ENCODE measurements around the gene ING3.

ING3 gene, protein sequence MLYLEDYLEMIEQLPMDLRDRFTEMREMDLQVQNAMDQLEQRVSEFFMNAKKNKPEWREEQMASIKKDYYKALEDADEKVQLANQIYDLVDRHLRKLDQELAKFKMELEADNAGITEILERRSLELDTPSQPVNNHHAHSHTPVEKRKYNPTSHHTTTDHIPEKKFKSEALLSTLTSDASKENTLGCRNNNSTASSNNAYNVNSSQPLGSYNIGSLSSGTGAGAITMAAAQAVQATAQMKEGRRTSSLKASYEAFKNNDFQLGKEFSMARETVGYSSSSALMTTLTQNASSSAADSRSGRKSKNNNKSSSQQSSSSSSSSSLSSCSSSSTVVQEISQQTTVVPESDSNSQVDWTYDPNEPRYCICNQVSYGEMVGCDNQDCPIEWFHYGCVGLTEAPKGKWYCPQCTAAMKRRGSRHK

DNA sequence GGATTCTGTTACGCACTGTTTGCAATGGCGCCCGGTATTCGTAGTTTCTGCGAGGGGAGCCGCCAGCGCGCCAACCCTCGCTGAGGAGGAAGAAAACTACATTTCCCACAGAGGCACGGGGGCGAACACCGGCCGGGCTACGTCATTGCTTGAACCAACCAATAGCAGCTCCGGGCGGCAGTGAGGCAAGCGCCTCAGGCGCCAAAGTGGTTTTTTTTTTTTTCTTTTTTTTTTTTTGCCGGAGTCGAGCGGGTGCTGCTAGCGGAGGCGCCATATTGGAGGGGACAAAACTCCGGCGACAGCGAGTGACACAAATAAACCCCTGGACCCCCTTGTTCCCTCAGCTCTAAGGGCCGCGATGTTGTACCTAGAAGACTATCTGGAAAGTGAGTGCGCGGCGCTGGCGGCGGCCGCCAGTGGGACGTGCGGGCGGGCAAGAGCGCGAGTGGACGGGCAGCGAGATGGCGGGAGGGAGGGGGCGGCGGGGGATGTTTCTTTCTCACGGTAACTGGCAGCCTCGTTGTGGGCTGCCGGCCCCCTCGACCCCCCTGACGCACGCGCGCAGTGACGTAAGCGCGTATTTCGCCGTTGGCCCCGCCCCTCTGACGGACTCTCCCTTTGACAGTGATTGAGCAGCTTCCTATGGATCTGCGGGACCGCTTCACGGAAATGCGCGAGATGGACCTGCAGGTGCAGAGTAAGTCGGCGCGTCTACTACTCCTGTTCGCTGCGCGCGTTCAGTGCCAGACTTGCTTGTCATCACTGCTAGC, at the start of gene ING3:
Gene ING3, plus strand, starts transcription at position 239 of the 770 bp plus-strand sequence. Its CDS starts 120 bp downstream, at position 359.
- peak; percentile 96 to 97 for DNase-seq

DNA sequence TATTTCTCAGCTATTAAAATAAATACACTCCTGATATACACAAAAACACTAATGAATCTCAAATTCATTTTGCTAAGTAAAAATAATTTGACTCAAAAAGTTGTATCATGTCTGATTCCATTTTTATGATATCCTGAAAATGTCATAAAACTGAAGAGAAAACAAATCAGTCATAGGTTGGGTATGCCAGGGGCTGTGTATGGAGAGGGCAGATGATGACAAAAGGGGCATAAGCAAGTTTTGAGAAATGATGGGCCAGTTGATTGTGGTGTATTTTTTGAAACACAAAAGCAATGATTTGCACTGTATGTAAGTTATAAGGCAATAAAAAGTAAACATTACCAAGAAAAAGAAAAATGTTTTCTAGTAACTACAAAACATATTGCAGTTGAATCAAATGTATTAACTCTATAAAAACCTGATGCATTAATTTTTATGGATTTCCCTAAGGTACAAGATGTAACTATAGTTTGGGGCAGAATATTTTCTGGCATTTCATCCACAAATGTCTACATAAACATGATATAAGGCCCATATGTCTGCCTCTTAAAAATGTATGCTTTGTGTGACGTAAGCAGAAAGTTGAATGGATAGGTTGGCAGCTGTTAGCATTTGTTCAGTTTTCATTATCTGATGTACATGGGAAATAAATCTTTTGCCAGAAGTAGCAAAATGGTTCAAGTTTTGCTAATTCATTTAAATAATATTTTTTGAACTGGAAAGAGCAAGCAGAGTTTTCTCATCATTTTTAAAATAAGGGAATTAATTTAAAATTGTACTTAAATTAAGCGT, 35.1 kb upstream of the ING3 start:
- DNase-seq, result no peak

DNA sequence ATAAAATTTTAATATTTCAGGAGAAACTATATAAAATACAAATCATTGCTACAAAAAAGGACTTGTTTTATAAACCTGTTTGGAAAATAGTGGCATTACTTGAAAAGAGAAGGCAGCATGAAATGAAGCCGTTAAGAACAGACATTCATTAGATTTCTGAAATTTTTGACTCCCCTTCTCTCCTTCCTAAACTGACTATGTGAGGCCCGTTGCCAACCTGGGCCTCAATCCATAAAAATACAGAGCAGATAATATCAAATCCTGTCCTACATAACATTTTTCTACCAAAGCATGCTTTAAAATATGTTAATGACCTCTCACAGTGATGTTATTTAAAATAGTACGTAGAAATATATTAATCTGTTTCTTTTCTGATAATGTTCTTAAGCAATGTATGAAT, 34.5 kb upstream of the ING3 start:
- no peak for DNase-seq

DNA sequence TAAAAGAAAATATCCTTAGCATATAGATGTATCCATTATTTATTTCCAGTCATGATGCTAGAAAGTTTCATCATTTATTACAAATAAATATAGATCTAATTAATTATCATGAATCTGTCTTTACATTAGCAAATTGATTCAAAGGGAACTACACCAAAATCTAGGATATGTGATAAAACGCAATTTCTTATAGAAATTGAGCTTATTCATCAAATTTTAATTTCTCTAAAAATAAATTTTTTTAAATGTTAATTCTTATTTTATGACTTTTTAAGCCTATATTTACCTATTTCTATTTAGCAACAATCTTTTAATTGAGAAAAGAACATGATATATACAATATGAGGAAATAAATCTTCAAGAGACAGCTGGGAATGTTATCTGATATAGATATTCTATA, 34.0 kb upstream of the ING3 start:
- DNase-seq, result no peak

DNA sequence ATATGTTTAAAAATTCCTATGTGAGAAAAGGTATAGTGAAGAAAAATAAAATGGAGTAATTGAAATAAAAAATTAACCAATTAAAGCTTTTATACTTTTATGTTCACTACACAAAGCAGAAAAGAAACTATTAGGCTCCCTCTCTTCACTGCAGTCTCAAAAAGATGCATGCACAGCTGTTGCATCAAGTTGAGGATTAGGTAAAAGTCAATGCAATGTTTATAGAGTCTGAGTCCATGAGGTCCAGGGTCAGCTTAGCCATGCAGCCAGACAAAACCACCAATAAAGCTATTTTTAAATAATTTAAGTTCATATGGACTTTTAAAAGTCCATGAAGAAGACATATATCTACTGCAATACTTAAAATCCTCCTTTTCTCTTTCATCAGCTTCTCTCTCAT, 31.1 kb upstream of the ING3 start:
- no peak for DNase-seq

DNA sequence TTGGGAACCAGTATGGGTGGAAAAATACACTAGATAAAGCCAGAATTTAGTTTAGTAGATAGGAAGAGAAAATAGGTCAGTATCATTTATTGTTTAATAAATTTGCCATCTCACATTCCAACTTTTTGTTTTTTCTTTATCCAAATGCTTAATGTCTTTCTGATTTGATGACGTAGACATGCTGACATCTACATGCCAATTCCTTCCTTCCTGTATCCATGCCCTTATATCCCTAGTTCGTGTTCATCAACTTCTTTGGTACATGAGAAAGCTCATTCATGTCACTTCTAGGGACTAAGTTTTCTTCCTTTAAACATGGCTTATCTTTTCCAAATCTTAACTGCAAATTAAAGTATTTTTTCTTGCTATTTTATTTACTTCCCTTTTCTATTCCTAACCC, 30.5 kb upstream of the ING3 start:
- DNase-seq, result no peak

DNA sequence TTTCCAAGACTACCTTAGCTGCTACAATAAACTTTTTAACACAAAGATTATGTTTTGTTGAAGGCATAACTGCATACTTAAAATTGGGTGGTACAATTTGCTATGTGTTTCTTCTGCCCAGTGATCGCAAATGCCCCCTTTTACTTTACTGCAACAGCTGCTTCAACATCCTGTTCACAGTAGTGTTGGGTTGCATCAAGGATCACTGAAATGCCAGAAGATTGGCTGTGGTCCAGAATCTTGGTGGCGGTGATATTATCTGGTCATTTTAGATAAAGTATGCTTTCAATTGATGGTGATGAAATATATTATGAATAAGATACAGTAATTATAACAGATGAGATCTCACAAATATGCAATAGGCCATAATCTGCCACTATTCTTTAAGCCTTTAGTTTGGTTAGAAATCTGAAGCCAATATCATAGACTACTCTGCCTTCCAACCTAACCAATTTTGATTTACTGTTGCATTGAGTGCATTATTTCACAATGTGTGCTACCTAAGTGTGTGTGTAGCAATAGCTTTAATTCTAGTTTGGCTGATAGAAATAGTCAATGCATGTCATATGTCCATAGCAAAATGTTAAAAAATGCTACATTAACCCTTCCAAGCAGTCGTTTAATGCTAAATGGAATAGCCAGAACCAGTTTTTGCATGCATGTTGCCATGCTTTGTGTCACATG, 29.8 kb upstream of the ING3 start:
- DNase-seq, result no peak

DNA sequence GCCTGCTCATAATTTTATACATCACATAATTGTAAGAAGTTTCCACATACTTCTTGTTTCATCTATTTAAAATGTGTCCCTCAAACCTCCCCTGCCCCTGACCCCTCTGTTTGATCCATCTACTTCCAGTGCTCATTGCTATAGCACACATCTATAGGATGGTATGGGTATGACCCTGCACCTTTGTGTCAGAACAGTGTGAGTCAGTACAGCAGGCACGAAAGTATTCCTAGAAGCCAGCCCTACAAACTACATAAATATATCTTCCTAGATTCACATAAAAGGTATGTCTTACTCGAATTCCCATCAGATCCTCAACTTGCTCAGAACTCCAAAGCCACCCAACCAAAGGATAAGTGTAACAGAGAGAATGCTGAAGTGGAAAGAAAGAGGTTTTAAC, 25.7 kb upstream of the ING3 start:
- DNase-seq, result no peak

DNA sequence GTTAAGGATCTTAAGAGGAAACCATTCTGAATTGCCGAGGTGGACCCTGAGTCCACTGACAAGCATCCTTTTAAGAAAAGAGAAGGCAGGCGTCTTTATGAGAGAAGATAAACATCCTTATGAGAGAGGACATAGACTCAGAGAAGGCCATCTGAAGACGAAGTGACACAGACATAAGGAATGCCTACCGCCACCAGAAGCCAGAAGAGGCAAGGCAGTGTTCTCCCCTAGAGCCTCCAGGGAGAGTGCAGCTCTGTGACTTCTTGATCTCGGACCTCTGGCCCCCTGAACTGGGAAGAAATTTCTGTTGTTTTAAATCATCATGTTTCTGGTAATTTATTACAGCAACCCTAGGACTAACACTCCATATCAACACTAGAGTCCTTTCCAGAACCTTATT, 25.2 kb upstream of the ING3 start:
- DNase-seq, result no peak

DNA sequence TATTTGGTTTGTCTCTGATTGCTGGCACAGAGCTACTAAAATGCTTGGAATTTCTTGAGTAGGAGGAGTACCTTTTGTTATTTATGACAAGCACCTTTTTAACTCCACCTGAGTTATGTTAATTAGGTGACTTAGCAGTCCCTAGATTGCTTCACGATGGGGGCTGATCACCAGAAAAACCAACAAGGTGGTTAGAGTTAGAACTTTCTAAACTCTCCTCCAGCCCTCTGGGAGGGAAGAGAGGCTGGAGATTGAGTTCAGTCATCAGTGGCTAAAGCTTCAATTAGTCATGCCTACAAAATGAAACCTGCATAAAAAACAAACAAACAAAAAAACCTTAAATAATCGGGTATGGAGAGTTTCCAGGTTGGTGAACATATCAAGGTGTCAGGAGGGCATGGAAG, 23.6 kb upstream of the ING3 start:
- no peak for DNase-seq

DNA sequence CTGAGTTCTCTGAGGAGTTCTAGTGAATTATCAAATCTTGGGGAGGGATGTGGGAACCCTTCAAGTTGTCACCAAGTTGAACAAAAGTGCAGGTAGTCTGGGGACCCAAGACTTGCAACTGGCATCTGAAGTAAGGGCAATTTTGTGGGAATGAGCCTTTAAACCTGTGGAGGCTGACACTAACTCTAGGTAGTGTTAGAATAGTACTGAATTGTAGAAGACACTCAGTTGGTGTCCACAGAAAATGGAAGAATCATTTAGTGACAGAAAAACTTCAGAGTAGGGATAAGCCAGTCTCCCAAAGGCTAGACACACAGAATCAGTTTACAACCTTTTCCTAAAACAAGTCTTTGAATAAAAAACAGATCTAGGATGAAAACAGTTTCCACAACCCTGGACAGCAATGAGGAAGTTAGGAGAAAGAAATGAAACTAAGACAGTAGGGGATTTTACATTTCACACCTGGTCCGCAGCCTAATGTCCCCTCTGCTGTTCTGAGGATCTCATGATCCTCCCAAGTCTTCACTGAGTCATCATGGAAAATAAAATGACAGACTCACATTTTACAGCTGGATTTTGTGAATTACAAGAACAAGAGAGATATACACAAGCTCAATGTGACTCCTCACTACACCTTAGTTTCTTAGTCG, 23.0 kb upstream of the ING3 start:
- DNase-seq, result no peak

DNA sequence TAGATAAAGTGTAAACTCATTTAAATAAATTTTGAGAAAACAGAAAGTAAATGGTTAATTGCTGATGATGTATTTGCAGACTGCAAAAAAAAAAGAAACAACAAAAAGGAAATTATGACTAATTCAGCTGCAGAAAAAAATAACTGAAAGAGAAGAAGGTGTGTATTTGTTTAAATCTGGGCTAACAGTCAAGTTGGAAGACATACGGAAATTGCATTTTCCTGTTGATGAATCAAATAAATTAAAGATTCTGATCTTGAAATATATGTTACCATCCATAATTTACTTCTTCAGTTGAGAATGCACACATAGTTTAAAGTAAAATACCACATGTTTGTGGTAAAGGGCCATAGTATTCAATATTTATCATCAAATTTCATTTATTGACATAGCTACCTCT, 19.3 kb upstream of the ING3 start:
- no peak for DNase-seq

DNA sequence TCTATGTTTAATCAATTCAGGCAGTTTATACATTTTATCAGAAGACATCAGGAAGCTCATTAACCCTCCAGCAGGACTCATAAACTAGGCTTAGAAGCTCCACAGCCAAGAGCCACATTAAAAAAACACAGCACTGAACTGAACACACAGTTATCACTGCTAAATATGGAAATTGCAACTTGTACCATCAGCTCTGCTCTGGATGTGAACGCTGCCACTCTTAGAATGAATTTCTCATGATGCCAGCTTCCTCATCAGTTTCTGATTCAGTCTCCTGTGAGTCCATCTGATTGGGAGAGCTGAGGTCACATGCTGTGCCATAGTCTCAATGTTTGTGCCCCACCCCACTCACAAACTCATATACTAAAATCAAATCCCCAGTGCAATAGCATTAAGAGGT, 17.1 kb upstream of the ING3 start:
- no peak for DNase-seq

DNA sequence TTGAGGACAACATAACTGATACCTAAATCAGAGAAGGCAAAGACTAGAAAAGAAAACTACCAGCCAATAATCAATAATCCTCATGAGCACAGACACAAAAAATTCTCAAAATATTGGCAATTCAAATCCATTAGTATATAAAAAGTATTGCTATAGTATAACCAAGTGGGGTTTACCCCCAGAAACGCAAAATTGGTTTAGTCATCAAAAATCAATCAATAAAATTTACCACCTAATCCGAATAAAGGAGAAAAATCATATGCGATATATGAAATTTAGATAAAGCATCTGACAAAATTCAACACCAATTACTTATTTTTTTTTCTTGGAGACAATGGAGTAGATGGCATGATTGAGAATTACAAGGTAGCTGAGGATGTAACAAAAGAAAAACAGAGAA, 11.2 kb upstream of the ING3 start:
- no peak for DNase-seq

DNA sequence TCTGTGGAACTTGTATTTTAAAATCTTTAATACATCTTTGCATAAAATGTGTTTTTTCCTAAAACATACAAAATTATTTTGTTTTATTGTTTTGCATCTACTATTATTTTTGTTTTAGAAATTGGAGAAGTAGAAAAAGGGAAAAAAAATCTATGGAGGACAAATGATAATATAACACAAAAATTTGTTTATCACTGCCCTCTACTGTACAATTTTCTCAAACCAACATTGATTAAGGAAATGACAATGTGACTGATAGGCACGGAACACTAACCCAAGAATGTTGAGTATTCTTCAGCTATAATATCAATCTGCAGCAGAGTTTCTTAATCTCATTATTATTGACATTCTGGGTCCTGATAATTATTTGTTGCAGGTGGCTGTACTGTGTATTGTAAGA, 9.5 kb upstream of the ING3 start:
- no peak for DNase-seq

DNA sequence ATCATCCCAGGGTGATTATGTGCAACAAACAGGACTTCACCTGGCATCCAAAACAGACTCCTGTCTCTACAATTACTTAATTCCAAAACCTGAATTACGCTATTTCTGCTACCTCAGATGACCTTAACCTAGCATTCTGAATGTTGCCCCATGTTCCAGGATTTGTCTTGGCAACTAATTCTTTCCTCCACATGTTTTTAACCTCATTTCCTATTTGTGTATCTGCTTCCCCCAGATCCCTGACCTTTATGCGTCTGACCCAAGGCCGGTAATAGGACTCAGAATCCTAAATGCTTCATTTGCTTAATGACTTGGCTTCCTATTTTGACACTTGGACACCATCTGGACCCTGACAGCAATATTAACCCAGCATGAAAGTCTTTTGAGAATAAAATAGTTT, 8.7 kb upstream of the ING3 start:
- DNase-seq, result no peak

DNA sequence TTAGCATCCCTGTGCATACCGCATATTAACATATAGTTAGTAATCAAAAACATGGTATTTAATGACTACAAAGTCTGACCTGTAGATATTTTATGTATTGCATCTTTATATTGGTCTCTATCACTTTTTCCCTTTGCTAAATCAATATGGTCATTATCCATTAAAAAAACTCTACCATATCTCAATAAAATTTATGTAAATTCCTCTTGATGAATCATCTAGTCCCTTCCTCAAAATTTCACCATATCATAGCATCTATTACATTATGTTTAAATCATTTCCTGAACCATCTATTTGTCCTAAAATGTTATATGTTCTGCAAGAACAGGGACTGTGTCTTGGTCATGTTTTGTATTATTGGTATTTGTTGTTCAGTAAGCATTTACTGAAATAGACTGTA, 7.7 kb upstream of the ING3 start:
- no peak for DNase-seq

DNA sequence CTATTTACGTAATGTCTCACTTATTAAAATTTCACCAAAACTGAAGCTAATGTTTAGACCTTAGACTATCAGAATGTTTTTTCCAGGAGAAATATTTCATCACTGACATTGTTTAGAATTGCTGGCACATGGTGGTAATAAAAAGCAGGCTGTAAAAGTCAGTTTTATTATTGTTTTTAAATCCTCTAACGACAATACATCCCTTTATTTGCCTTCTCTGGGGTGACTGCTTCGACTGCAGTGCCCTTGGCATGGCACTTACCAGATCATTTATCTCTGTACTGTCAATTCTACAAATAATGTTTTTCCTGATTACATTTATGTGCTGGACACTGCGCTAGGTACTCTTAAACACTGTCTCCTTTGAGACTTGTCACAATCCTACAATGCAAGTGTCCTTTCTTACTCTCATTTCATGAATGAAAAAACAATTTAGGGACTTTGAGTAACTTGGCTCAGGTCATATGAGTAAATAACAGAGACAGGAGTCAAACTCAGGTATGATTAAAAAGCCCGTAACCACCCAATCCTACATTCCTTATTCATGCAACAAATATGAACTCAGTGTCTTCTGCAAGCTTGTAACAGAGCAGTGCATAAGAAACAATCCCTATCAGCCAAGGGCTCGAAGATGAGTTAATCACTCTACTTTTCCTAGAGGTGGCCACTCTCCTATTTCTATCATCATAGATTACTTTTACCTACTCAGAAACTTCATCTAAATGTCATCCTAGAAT, 5.6 kb upstream of the ING3 start:
- no peak for DNase-seq

DNA sequence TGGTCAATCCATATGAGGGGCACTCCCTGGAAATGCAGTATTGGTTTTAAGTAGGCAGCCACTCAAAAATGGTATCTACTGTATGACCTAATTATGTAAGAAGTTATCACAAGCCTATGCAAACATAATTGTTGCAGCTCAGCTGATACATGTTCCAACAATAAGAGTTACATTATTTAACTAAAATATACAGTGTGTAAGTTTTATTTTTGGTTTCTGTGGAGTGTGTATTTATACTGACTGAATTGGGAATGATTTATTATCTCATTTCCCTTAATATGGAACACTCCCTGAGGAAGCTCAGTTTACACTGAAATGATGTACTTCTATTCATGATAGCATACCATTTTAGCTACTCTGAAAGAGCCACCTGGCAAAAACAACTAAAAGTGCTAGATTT, 2.6 kb upstream of the ING3 start:
- DNase-seq, result no peak

DNA sequence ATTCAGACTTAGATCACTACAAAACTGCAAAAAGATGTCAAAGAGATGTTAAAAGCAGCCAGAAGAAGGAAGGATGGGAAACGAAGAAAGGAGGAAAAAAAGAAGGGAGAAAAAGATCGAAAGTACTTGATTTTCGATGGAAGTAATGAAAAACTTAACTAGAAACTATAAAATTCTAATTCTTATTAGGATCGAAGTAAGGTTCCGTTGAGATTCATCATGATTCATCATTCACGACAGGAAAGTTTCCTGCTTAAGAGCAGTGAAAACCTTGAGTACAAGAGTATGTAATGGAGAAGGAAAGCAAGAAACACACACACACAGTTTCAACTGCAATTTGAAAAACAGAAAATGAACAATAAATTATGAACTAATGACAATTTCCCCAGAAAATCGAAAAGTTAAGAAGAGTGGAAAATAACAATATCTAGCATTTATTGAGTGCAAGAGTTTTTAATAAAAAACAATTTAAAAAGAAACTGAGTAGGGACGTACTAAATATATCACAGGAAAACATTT, 1.1 kb upstream of the ING3 start:
- no peak for DNase-seq

DNA sequence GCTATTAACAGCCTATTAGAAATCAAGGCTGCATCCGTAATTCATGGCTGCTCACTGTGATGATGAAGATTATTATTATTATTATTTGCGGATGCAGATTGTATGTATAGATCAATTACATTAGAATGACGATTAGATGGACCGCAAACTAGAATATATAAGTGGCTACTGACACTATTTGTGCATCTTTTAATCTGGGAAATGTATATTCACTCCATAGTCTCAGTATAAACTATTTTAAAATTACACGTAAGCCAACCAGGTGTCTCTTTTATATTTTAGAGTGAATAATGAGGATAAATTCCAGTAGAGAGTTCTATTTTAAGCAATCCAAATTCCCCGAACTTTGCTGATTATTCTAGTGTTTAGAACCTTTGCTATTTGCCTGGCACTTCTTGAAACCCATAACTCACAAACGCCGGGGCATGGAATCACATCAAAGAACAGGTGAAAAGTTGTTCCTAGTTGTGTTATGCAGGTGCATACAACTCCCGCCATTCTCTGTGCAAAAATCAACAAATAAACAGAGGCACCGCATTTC, 509 bp upstream of the ING3 start:
- no peak for DNase-seq

Measured in bone marrow (tissue), 2 donors.